Activated T-cell treated with anti-CD3 and anti-CD28 coated beads, Interleukin-2, amount 50 U/mL, for 24 hours (primary cell): ENCODE measurements around the gene ING3.

Source experiments
- DNase-seq: peaks from one replicate; pipeline ENCODE4 v3.0.0-alpha.2; 2020
- H3K27ac Mint-ChIP-seq: 2 replicates; pipeline ENCODE4 v1.8.0; 2020; ENCODE audit warnings: mild to moderate bottlenecking, mixed read lengths
- H3K27me3 Mint-ChIP-seq: 2 replicates; pipeline ENCODE4 v1.8.0; 2020; ENCODE audit warnings: mixed read lengths
- H3K36me3 Mint-ChIP-seq: 2 replicates; pipeline ENCODE4 v1.8.0; 2020; ENCODE audit warnings: low read depth, mixed read lengths
- H3K4me1 Mint-ChIP-seq: 2 replicates; pipeline ENCODE4 v1.8.0; 2020; ENCODE audit warnings: low read depth, mixed read lengths
- H3K4me3 Mint-ChIP-seq: 2 replicates; pipeline ENCODE4 v1.8.0; 2020; ENCODE audit warnings: mild to moderate bottlenecking, moderate library complexity, mixed read lengths
- H3K9me3 Mint-ChIP-seq: 2 replicates; pipeline ENCODE4 v1.8.0; 2020; ENCODE audit warnings: mixed read lengths

The ING3 gene

GRCh38 chr7:121015560-121015959 is 65.0 kb downstream of the ING3 start:
- Mint-ChIP-seq H3K27me3 (peaks cover 4% of the 10 kb centered on the region), H3K27ac (no peak overlapping the region), H3K4me3 (no peak overlapping the region), H3K4me1 (no peaks in the 10 kb centered on the region), H3K36me3 (no peaks in the 10 kb centered on the region), H3K9me3 (no peaks in the 10 kb centered on the region)
- DNase-seq = no peak

GRCh38 chr7:121016966-121017365 is 66.4 kb downstream of the ING3 start:
- Mint-ChIP-seq H3K4me3 (no peak overlapping the region), H3K27me3 (peaks cover 4% of the 10 kb centered on the region), H3K27ac (no peak overlapping the region), H3K36me3 (no peaks in the 10 kb centered on the region), H3K4me1 (no peaks in the 10 kb centered on the region), H3K9me3 (no peaks in the 10 kb centered on the region)
- no peak for DNase-seq

- H3K36me3 Mint-ChIP-seq = no peaks in the 10 kb centered on the region
- DNase-seq = no peak
- H3K27ac Mint-ChIP-seq = no peak overlapping the region
- no peaks in the 10 kb centered on the region for H3K4me1 Mint-ChIP-seq
- peaks cover 4% of the 10 kb centered on the region for H3K27me3 Mint-ChIP-seq
- H3K4me3 Mint-ChIP-seq = no peak overlapping the region
- no peaks in the 10 kb centered on the region for H3K9me3 Mint-ChIP-seq
These were observed 67.0 kb downstream of the ING3 start for GRCh38 chr7:121017586-121017985.

- H3K4me3 Mint-ChIP-seq = no peak overlapping the region
These were observed 68.4 kb downstream of the ING3 start for GRCh38 chr7:121019018-121019417.

GRCh38 chr7:121020249-121020988 is 69.8 kb downstream of the ING3 start:
- Mint-ChIP-seq H3K4me3 (no peak overlapping the region), H3K9me3 (no peaks in the 10 kb centered on the region), H3K27ac (no peak overlapping the region), H3K36me3 (no peaks in the 10 kb centered on the region), H3K4me1 (no peaks in the 10 kb centered on the region), H3K27me3 (peaks cover 8% of the 10 kb centered on the region)
- DNase-seq = no peak

More at GRCh38 chr7:121019018-121019417, 68.4 kb downstream of the ING3 start:
- Mint-ChIP-seq H3K9me3 (no peaks in the 10 kb centered on the region), H3K4me1 (no peaks in the 10 kb centered on the region), H3K36me3 (no peaks in the 10 kb centered on the region), H3K27me3 (peaks cover 7% of the 10 kb centered on the region), H3K27ac (no peak overlapping the region)
- DNase-seq = no peak

- Mint-ChIP-seq H3K36me3 (no peaks in the 10 kb centered on the region), H3K4me3 (no peak overlapping the region), H3K4me1 (no peaks in the 10 kb centered on the region), H3K27ac (no peak overlapping the region), H3K9me3 (no peaks in the 10 kb centered on the region), H3K27me3 (peaks cover 16% of the 10 kb centered on the region)
- DNase-seq = no peak
These were observed 70.7 kb downstream of the ING3 start for GRCh38 chr7:121020989-121021969.

- H3K4me1 Mint-ChIP-seq = no peaks in the 10 kb centered on the region
- H3K27ac Mint-ChIP-seq = no peak overlapping the region
These were observed 72.6 kb downstream of the ING3 start for GRCh38 chr7:121023194-121023593.

GRCh38 chr7:121023683-121024511 is 73.3 kb downstream of the ING3 start:
- H3K9me3 Mint-ChIP-seq = no peaks in the 10 kb centered on the region
- no peak for DNase-seq
- H3K27me3 Mint-ChIP-seq = peaks cover 15% of the 10 kb centered on the region
- H3K36me3 Mint-ChIP-seq = no peaks in the 10 kb centered on the region
- H3K27ac Mint-ChIP-seq = no peak overlapping the region
- H3K4me1 Mint-ChIP-seq = no peaks in the 10 kb centered on the region
- no peak overlapping the region for H3K4me3 Mint-ChIP-seq

More at GRCh38 chr7:121023194-121023593, 72.6 kb downstream of the ING3 start:
- no peak for DNase-seq
- H3K27me3 Mint-ChIP-seq = peaks cover 15% of the 10 kb centered on the region
- H3K4me3 Mint-ChIP-seq = no peak overlapping the region
- no peaks in the 10 kb centered on the region for H3K9me3 Mint-ChIP-seq
- H3K36me3 Mint-ChIP-seq = no peaks in the 10 kb centered on the region

- H3K9me3 Mint-ChIP-seq = no peaks in the 10 kb centered on the region
- H3K4me3 Mint-ChIP-seq = no peak overlapping the region
- no peaks in the 10 kb centered on the region for H3K4me1 Mint-ChIP-seq
- no peaks in the 10 kb centered on the region for H3K36me3 Mint-ChIP-seq
- DNase-seq = no peak
- H3K27me3 Mint-ChIP-seq = peaks cover 15% of the 10 kb centered on the region
- no peak overlapping the region for H3K27ac Mint-ChIP-seq
These were observed 74.0 kb downstream of the ING3 start for GRCh38 chr7:121024611-121025010.

- H3K4me1 Mint-ChIP-seq = no peaks in the 10 kb centered on the region
- no peak overlapping the region for H3K4me3 Mint-ChIP-seq
- no peaks in the 10 kb centered on the region for H3K9me3 Mint-ChIP-seq
- H3K36me3 Mint-ChIP-seq = no peaks in the 10 kb centered on the region
- H3K27me3 Mint-ChIP-seq = peaks cover 15% of the 10 kb centered on the region
- DNase-seq = no peak
- H3K27ac Mint-ChIP-seq = no peak overlapping the region
These were observed 75.6 kb downstream of the ING3 start for GRCh38 chr7:121026159-121026558.

GRCh38 chr7:121026577-121027111 is 76.1 kb downstream of the ING3 start:
- H3K4me3 Mint-ChIP-seq = no peak overlapping the region
- no peaks in the 10 kb centered on the region for H3K36me3 Mint-ChIP-seq
- H3K27me3 Mint-ChIP-seq = peaks cover 15% of the 10 kb centered on the region
- no peaks in the 10 kb centered on the region for H3K4me1 Mint-ChIP-seq
- DNase-seq = no peak
- H3K27ac Mint-ChIP-seq = no peak overlapping the region
- no peaks in the 10 kb centered on the region for H3K9me3 Mint-ChIP-seq
